NCI-H187 (cell line): Measurements from ENCODE around the gene HYDIN.
"Not testable (repeated sequence)": the region's sequence is repeated elsewhere in the genome, so short reads cannot be mapped to it uniquely, and the experiment has no call there.

Experiments used
- DNase-seq, 2 experiments: peaks; one replicate each; lab custom pipeline; 2025; lab: John Stamatoyannopoulos, UW

The HYDIN gene

DNA sequence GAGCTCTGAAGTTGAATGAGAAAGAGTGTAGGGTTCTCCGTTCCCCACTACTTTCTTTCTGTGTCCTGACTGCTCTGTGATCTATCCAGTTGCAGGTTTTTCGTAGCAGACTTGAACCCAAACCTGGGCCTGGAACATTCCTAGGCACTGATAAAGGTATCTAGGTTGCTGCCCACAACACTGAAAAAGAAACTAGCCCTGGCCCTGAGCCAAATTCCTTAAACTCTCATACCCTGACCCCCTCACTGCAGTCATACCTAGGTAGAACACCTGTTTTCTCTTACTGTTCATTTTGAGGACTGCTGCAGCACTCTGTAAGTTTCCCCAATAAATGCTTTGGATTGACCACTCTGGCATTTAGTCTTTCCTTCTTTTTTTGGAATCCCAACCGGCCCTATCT, 5.4 kb downstream of the HYDIN start:
- no peak for DNase-seq

- no peak for DNase-seq
Observed at GRCh38 chr16:71218306-71218963, 12.1 kb downstream of the HYDIN start.

DNA sequence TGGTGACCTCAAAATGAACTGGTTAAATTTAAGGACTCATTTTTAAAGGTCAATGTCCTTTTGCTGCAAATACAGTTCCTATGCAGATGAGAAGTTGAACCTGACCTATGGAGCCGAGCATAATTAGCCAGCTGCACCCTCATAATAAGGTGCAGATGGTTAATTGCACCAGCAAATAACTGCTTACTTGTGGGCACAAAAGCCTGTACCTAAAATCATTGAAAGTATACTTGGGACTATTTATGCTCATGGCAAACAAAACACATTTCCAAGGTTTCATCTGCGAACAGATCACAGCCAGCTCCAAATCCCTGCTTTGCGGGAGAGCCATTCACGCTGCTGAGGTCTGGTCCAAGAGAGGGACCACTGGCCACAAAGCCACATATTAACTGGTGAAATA, 13.0 kb downstream of the HYDIN start:
- no peak for DNase-seq

GRCh38 chr16:71216714-71217113, 13.8 kb downstream of the HYDIN start:
- DNase-seq = no peak

DNA sequence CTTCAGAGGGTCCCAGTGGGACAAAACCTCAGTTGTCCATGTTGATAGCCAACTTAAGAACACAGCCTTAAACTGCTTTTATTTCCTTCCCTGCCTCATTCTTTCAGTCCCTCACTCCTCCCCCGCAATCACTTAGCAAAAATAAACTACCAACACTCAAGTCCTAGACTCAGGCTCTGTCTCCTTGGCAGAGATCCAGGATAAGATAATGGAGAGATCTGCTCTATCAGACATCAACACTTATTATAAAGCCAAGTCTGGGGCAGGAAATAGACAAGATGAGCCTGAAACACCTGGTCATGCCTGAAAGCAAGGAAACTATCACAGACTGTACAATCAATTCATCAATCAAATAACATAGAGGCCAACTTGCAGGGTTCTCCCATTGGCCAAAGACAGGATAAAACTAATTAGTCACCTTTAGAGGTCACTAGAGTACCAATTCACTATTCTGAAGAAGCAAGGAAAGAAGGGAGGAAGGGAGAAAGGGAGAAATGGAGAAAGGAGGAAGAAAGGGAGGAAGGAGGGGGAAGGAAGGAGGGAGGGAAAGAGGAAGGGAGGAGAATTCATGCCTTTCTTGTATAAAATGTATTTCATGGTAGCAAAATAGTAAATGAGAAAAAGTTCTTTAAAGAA, 15.7 kb downstream of the HYDIN start:
- DNase-seq = peak in 1 of 2 experiments; percentile 8

GRCh38 chr16:71205482-71206131, 24.9 kb downstream of the HYDIN start:
- no peak for DNase-seq

DNA sequence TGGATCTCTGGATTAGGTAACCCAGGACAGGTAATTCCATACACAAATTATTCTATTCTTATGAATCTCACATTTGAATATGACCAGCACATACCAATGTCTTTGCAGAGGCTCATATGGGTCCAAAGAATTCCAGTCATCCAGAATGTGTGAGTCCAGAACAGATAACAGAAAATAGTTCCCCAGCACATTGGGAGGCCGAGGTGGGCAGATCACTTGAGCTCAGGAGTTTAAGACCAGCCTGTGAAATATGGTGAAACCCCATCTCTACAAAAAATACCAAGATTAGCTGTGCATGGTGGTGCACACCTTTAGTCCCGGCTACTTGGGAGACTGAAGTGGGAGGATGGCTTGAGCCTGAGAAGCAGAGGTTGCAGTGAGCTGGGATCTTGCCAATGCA, 26.9 kb downstream of the HYDIN start:
- no peak for DNase-seq

- no peak for DNase-seq
Observed at GRCh38 chr16:71201556-71201955, 29.0 kb downstream of the HYDIN start.

GRCh38 chr16:71201054-71201453, 29.5 kb downstream of the HYDIN start:
- no peak for DNase-seq

- no peak for DNase-seq
Observed at GRCh38 chr16:71198408-71198807, 32.1 kb downstream of the HYDIN start.

- no peak for DNase-seq
Observed at GRCh38 chr16:71192387-71192786, 38.1 kb downstream of the HYDIN start.

GRCh38 chr16:71188956-71189712, 41.4 kb downstream of the HYDIN start:
- no peak for DNase-seq

DNA sequence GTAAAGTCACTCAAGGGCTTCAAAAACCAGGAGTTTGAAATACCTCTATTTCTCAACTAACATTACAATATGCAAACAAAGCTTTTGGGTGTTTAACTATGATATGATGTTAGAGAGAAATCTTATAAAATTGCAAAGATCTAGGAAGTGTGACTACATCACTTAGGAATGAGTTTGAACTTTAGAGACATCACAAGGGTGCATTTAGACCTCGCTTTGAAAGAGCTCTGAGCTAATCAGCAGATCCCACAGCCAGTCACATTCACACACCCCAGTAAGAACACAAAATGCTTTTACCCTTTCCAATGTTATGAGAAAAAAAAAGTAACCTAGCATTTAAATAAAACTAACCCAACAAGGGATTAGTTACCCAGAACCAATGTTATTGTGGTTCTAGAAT, 45.2 kb downstream of the HYDIN start:
- DNase-seq = no peak

- no peak for DNase-seq
Observed at GRCh38 chr16:71179569-71179968, 51.0 kb downstream of the HYDIN start.

DNA sequence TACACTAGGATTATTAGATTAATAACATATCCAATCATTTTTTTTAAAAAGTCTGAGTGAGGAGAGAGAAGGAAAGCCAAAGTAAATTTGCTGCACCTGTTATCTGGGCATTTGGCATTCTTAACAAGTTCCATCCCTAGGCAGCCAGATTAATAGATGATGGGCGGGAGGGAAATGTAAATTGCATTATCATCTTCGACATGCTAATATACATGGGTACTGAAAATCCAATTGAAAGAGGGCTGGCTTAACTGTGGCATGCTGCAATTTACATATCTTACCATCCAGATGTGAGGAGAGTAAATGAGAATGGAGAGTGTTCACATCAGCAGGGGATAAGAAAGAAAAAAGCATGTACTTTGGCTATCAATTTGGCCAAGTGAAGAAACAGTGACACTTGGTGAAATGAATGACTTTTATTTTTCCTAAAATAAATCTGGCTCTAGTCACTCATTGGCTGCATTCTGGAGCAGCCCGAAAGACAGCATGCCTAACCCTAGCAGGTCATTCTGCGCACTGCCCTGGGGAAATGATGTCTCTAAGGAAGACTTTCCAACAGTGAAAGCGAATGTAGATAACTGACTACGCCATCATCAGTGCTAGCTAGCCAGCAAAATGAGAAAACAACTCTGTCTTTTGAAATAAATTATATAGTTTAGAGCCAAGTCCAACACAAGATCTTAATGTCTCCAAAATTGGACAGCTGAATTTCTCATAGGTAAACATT, 57.9 kb downstream of the HYDIN start:
- no peak for DNase-seq

GRCh38 chr16:71161007-71161406, 69.5 kb downstream of the HYDIN start:
- not testable (repeated sequence) for DNase-seq

- DNase-seq = not testable (repeated sequence)
Observed at GRCh38 chr16:71157278-71157677, 73.2 kb downstream of the HYDIN start.

- not testable (repeated sequence) for DNase-seq
Observed at GRCh38 chr16:71153329-71153728, 77.2 kb downstream of the HYDIN start.

DNA sequence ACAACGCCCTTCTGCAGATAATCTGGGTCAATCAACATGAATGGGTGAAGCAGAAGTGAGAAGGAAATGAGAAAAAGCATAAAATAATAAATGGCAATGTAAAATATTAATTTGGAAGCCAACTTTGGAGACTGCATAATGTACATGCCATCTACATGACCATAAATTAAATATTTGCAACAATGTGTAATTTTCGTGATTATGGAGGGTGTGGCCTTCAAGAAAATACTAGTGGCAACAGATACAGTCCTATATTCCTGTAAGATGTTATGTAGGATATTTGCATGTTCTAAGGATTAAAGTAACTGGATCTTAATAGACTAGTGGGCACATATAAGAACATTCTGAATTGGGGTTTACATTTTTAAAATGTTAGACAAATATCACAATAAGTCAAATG, 78.9 kb downstream of the HYDIN start:
- not testable (repeated sequence) for DNase-seq

DNA sequence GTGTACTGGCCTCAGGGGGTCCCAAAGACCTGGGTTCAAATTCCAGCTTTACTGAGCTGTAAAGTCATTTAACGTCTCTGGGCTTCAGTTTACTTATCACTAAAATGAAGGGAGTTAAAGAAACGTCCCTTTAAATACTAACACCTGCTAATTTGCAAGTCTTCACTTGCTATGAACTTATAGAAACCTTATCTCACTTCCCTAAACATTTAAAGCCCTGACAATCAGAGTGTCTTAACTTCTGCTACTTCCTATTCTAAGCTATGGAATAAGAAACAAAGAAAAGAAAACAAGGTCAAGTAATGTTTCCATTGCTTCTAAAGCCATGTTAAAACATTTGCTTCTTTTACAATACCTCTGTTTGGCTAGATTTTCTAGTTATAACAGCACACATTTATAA, 87.3 kb downstream of the HYDIN start:
- DNase-seq = not testable (repeated sequence)

GRCh38 chr16:71110565-71110964, 120.0 kb downstream of the HYDIN start:
- DNase-seq = not testable (repeated sequence)

GRCh38 chr16:71109656-71110208, 120.8 kb downstream of the HYDIN start:
- not testable (repeated sequence) for DNase-seq
